B cell (primary cell): ENCODE measurements around the gene CAPZB. TPM values are rescaled to one million over a fixed set of nuclear protein-coding genes. Genes with fewer than 3 reads are reported as not detected.
"Not testable (repeated sequence)": the region's sequence is repeated elsewhere in the genome, so short reads cannot be mapped to it uniquely, and the experiment has no call there.

ENCODE experiments used
- ATAC-seq: fragments of 200-7000 bp; cut with Tn5 transposase; one replicate; pipeline ENCODE4 v1.10.0; 2021; ENCODE audit warnings: low read depth, mild to moderate bottlenecking, moderate number of reproducible peaks, moderate library complexity
- CTCF ChIA-PET: fragments of 350-600 bp; sonication (Branson Sonifier 250); formaldehyde crosslinking; loops from one replicate; lab custom pipeline; 2021; ENCODE audit warnings: antibody characterized with exemption, inconsistent platforms; lab: Charles Lee
- POLR2A ChIA-PET: fragments of 350-600 bp; sonication (Branson Sonifier 250); formaldehyde crosslinking; loops from one replicate; lab custom pipeline; 2021; ENCODE audit warnings: antibody characterized with exemption; lab: Charles Lee
- DNase-seq: peaks from one replicate; pipeline ENCODE4 v3.0.0; 2013
- H2AFZ ChIP-seq: 2 replicates; pipeline ENCODE4 v1.6.1; 2012; ENCODE audit warnings: mild to moderate bottlenecking, low read depth, low read length; ENCODE audit not compliant: insufficient read depth, poor library complexity, severe bottlenecking
- H3K27ac ChIP-seq, 2 donors: 1 replicate in 1 of 2; 2 replicates in 1 of 2; pipeline ENCODE4 v1.5.1; 2012 to 2013; ENCODE audit warnings: low read length in 2 of 2, mild to moderate bottlenecking in 2 of 2, moderate library complexity in 1 of 2
- H3K27me3 ChIP-seq, 4 experiments: fragments of 200-600 bp in 1 of 4; sonication (generic) in 1 of 4; replicated peaks in 1 of 4; 1 replicate in 2 of 4; 2 replicates in 2 of 4; pipeline versions ENCODE4 v1.6.1 to v1.7.0; 2013 to 2016; ENCODE audit warnings: low read length in 3 of 4, mild to moderate bottlenecking in 2 of 4, mixed read lengths in 1 of 4, moderate library complexity in 1 of 4; ENCODE audit not compliant: insufficient read depth in 4 of 4, control insufficient read depth in 3 of 4; ENCODE audit errors: control extremely low read depth in 1 of 4
- H3K36me3 ChIP-seq, 2 experiments: replicated peaks in 1 of 2; 1 replicate in 1 of 2; 2 replicates in 1 of 2; pipeline versions ENCODE4 v1.6.1 to v1.7.1; 2013; ENCODE audit warnings: low read length in 1 of 2; ENCODE audit not compliant: insufficient read depth in 2 of 2, control insufficient read depth in 1 of 2; ENCODE audit errors: control extremely low read depth in 1 of 2, extremely low read depth in 1 of 2
- H3K4me1 ChIP-seq, 2 donors: fragments of 200-600 bp in 1 of 2; sonication (generic) in 1 of 2; 1 replicate in 1 of 2; 2 replicates in 1 of 2; pipeline versions ENCODE4 v1.5.1 to v1.6.1; 2013 to 2017; ENCODE audit warnings: low read length in 2 of 2; ENCODE audit not compliant: control insufficient read depth in 2 of 2, insufficient read depth in 2 of 2
- H3K4me2 ChIP-seq: replicated peaks from 2 replicates; pipeline ENCODE3; 2012; ENCODE audit warnings: mild to moderate bottlenecking, low read depth, low read length; ENCODE audit not compliant: poor library complexity, severe bottlenecking
- H3K4me3 ChIP-seq, 5 experiments: fragments of 200-600 bp in 1 of 5; sonication (generic) in 1 of 5; 1 replicate in 3 of 5; 2 replicates in 2 of 5; pipeline versions ENCODE4 v1.5.1 to v1.7.0; 2011 to 2016; ENCODE audit warnings: low read length in 4 of 5, mild to moderate bottlenecking in 4 of 5, low read depth in 2 of 5, control low read depth in 1 of 5, moderate library complexity in 1 of 5; ENCODE audit not compliant: insufficient read depth in 1 of 5; ENCODE audit errors: control extremely low read depth in 1 of 5, extremely low read depth in 1 of 5
- H3K79me2 ChIP-seq: fragments of 200-600 bp; sonication (generic); one replicate; pipeline ENCODE4 v1.6.0; 2016; ENCODE audit warnings: low read length; ENCODE audit not compliant: control insufficient read depth, insufficient read depth
- H3K9ac ChIP-seq: fragments of 200-600 bp; sonication (generic); 2 replicates; pipeline ENCODE4 v1.6.1; 2017; ENCODE audit warnings: mild to moderate bottlenecking, low read length, moderate library complexity
- H3K9me3 ChIP-seq, 3 donors: one replicate each; pipeline versions ENCODE4 v1.6.1 to v1.7.1; 2013; ENCODE audit warnings: low read length in 2 of 3; ENCODE audit not compliant: control insufficient read depth in 2 of 3, insufficient read depth in 1 of 3; ENCODE audit errors: control extremely low read depth in 1 of 3
- H4K20me1 ChIP-seq: 2 replicates; pipeline ENCODE4 v1.6.0; 2012; ENCODE audit warnings: mild to moderate bottlenecking, low read length; ENCODE audit not compliant: insufficient read depth, control insufficient read depth, poor library complexity, severe bottlenecking
- H3K27ac Mint-ChIP-seq: one replicate; pipeline ENCODE4 v1.8.0; 2021; ENCODE audit warnings: mixed read lengths
- H3K27me3 Mint-ChIP-seq: one replicate; pipeline ENCODE4 v1.8.0; 2021; ENCODE audit warnings: mixed read lengths
- H3K4me1 Mint-ChIP-seq: one replicate; pipeline ENCODE4 v1.8.0; 2021; ENCODE audit warnings: mixed read lengths
- H3K4me3 Mint-ChIP-seq: one replicate; pipeline ENCODE4 v1.8.0; 2021; ENCODE audit warnings: mixed read lengths
- H3K9me3 Mint-ChIP-seq: one replicate; pipeline ENCODE4 v1.8.0; 2022; ENCODE audit warnings: mixed read lengths; ENCODE audit not compliant: insufficient read depth
- CTCF ChIP-seq: fragments of 200-600 bp; IDR thresholded peaks from one replicate; pipeline ENCODE4 v1.8.0; 2022; ENCODE audit warnings: antibody characterized with exemption, mild to moderate bottlenecking
- EZH2 ChIP-seq: IDR thresholded peaks from 2 replicates; pipeline ENCODE4 v1.6.1; 2012; ENCODE audit warnings: borderline replicate concordance, low read depth, mild to moderate bottlenecking, moderate library complexity, low read length; ENCODE audit not compliant: insufficient read depth, poor library complexity, severe bottlenecking
- WGBS: methylation state at CpG from one replicate; pipeline ENCODE4 v1.1.5; 2013; ENCODE audit warnings: missing lambda C conversion rate; ENCODE audit not compliant: insufficient coverage; 5-methylcytosine and 5-hydroxymethylcytosine counted together
- intact Hi-C: fragments of 100-400 bp; cut with micrococcal nuclease; formaldehyde crosslinking; loops from one replicate; pipeline ENCODE4 v1.10.0; 2022
- polyA plus RNA-seq: library from polyadenylated mRNA; depleted of rRNA; stranded (reverse); fragments of >200 nt; gene quantifications from 2 replicates; pipeline ENCODE4 v1.2.3, GENCODE V29; 2012
- total RNA-seq, 2 donors: library from RNA; stranded (reverse); fragments of 120-200 nt in 1 of 2; gene quantifications; 1 replicate in 1 of 2; 2 replicates in 1 of 2; pipeline versions ENCODE4 v1.2.3 to v1.2.4, GENCODE V29; 2013 to 2022

Gene CAPZB
- total and polyA plus RNA-seq, 2 donors (not counting 1 experiment from before 2014, with no cell fraction given), result 126 to 193 TPM

DNA sequence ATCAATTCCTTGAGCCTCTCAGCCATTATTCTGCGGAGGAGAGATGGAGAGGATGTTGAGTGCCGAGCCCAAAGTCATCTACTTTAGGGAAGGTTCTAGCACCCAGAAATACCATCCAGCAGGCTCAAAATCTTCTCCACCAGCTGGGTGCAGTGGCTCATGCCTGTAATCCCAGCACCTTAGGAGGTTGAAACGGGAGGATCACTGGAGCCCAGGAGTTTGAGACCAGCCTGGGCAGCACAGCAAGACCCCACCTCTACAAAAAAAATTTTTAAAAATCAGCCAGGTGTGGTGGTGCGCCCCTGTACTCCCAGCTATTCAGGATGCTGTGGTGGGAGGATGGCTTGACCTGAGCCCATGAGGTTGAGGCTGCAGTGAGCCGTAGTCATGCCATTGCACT lies 39.5 kb upstream of the CAPZB start:
- DNase-seq, result no peak
- Histone ChIP-seq H3K27me3 (no peaks in the 10 kb centered on the region), H3K9ac (no peak overlapping the region), H3K36me3 (no peaks in the 10 kb centered on the region), H3K9me3 (peaks cover 0 to 3% (median 0%) of the 10 kb centered on the region in 3 donors), H2AFZ (no peak overlapping the region), H3K4me1 (no peaks in the 10 kb centered on the region), H3K4me3 (no peak overlapping the region), H3K79me2 (no peaks in the 10 kb centered on the region), H3K27ac (no peak overlapping the region), H4K20me1 (no peaks in the 10 kb centered on the region), H3K4me2 (no peak overlapping the region)
- Mint-ChIP-seq H3K27ac (no peak overlapping the region), H3K4me1 (no peaks in the 10 kb centered on the region), H3K27me3 (no peaks in the 10 kb centered on the region), H3K9me3 (no peaks in the 10 kb centered on the region), H3K4me3 (no peak overlapping the region)
- ChIA-PET POLR2A (no interaction called here), CTCF (interaction anchor here (0.7 to 1.0 kb wide), 2 partner anchors 9 to 51 kb away, joined by 4 read pairs; no protein-coding TSS in a partner anchor)
- WGBS, result 100% methylated on average over 3 of the region's 5 CpGs
- no peak for ATAC-seq
- intact Hi-C loops, result no loop called here
- TF ChIP-seq EZH2 (no peak), CTCF (no peak)

GRCh38 chr1:19522570-19522969 lies 37.2 kb upstream of the CAPZB start:
- POLR2A ChIA-PET, H3K27ac Mint-ChIP-seq, H3K79me2 ChIP-seq, H3K4me1 Mint-ChIP-seq, ATAC-seq, intact Hi-C loops, H2AFZ ChIP-seq, H3K4me3 Mint-ChIP-seq, DNase-seq, H3K27ac ChIP-seq, CTCF ChIA-PET, H3K9ac ChIP-seq, H3K9me3 Mint-ChIP-seq, H3K4me1 ChIP-seq, H3K4me3 ChIP-seq, H4K20me1 ChIP-seq, H3K4me2 ChIP-seq, H3K27me3 ChIP-seq, H3K36me3 ChIP-seq, H3K27me3 Mint-ChIP-seq: not testable (repeated sequence)
- 57% methylated on average over 1 of the region's 4 CpGs for WGBS
- H3K9me3 ChIP-seq, result peaks cover 0 to 10% (median 4%) of the 10 kb centered on the region in 3 donors
